Hepatic stellate cell (primary cell): ENCODE measurements around the gene ACTL7A.
"Not testable (repeated sequence)": the region's sequence is repeated elsewhere in the genome, so short reads cannot be mapped to it uniquely, and the experiment has no call there.

Experiments used
- DNase-seq: peaks from one replicate; pipeline ENCODE4 v3.0.0; 2011; ENCODE audit warnings: low spot score

ACTL7A gene, protein sequence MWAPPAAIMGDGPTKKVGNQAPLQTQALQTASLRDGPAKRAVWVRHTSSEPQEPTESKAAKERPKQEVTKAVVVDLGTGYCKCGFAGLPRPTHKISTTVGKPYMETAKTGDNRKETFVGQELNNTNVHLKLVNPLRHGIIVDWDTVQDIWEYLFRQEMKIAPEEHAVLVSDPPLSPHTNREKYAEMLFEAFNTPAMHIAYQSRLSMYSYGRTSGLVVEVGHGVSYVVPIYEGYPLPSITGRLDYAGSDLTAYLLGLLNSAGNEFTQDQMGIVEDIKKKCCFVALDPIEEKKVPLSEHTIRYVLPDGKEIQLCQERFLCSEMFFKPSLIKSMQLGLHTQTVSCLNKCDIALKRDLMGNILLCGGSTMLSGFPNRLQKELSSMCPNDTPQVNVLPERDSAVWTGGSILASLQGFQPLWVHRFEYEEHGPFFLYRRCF

DNA sequence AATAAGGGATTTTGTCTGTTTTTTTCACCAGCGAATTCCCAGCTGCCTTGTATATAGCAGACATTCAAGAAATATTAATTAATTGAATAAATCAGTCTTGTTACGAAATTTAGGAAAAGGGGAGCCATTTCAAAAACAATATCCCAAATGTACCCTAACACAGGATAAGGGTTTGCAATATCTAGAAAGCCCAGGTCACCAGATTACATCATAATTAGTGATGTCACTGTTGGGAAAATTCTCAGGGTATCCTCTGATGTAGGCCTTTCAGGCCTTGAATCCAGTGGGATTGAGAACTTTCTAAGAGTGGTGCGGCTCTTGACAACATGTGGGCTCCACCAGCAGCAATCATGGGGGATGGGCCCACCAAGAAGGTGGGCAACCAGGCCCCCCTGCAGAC lies at the start of gene ACTL7A:
Gene ACTL7A (plus strand): TSS at position 270 of the 400 bp plus-strand sequence. CDS start 57 bp downstream, at position 327.
- no peak for DNase-seq

DNA sequence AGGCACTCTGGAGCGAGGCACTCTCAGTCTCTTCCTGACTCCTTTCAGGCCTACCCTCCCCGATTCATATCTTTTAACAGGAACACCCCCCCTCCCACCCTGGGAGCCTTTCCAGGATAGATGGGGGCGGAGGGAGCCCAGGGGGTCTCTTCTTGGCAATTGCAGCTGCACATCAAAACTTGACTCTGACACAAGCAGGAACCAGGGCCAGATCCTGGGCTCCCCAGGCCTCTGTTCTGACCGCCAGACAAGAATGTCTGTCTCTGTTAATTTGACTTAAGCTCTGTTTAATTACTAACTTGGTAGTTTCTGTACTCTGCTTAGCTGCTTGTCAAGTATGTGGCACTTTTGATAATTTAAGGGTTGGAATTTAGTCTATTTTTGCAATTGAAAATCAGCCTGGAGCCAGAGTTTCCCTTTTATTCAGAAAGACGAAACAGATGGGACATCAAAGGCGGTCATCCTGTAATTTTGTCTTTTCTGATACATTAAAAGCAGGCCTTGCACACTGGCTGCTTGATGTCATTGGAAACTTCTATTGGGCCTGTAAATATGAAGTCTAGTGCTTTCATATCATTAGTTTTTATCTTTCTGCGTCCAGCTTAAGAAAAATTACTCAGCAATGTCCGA lies 49.6 kb upstream of the ACTL7A start:
- DNase-seq = no peak

DNA sequence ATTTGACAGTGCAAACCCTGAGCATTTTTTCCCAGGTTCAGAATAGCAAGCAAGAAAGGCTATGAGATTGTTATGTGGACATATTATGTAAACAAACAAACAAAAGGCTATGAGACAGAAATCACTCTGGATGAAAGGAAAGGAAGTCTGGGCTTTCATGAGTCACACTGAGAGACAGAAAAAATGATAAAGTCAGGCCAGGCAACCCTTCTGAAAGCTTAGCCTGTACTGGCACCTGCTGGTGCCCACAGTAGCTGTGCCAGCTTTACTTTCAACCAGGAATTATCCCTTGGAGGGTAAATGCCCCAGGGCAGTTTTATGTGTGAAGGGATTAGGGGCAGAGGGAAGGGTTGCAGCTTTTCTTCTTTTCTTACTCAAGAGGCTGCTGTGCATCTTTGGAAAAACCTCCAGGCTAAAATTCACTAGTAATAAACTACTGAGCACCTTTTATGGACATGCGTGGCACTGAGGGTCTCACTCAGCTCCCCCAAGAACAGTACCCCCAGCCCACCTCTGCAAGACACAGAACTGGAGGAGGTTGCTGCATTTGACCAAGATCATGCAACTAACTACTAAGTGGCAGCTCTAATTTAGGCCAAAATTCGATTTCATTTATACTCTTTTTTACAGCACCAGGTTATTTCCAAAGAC lies 48.0 kb upstream of the ACTL7A start:
- no peak for DNase-seq

DNA sequence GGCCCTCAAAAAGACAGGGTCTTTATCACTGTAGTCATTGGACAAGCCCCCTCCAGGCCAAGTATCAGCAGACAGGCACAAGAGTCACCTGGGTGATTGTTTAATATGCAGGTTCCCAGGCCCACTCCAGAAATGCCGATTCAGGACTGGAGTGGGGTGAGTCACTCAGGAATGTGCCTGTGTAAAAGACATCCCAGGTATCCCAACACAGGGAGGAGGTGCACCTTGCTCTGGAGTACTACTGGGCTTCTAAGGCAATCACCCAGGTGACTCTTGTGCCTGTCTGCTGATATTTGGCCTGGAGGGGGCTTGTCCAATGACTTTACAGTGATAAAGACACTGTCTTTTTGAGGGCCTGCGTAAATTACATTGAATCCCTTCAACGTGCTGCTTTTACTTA lies 46.9 kb upstream of the ACTL7A start:
- no peak for DNase-seq

DNA sequence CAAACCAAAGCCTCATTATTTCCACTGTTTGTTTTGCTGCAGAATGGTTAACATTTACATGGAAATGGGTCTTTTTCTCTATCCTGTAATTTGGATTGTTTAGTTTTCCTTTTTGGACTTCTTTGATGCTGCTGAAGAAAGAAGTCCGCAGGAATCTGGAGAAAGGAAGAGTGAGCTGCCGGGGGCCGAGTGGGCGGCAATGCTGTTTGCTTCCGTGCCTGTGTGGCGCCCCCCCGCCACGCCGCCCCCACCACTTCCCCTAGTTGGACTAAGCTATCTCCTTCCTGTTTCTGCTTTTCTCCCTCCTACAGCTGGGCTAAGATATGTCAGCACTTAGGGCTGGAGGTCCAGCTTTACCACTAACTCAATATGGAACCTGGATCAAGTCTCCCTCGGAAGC lies 46.0 kb upstream of the ACTL7A start:
- no peak for DNase-seq

DNA sequence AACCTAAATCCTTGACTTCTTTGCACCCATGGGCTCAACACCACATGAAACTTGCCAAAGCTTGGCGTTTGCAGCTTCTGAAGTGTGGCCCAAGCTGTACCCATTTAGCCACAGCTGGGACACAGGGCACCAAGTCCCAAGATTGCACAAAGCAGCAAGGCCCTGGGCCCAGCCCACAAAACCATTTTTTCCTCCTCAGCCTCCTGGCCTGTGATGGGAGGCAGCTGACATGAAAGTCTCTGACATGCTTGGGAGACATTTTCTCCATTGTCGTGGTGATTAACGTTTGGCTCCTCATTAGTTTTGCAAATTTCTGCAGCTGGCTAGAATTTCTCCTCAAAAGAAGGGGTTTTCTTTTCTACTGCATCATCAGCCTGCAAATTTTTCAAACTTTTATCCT lies 38.2 kb upstream of the ACTL7A start:
- DNase-seq = no peak

DNA sequence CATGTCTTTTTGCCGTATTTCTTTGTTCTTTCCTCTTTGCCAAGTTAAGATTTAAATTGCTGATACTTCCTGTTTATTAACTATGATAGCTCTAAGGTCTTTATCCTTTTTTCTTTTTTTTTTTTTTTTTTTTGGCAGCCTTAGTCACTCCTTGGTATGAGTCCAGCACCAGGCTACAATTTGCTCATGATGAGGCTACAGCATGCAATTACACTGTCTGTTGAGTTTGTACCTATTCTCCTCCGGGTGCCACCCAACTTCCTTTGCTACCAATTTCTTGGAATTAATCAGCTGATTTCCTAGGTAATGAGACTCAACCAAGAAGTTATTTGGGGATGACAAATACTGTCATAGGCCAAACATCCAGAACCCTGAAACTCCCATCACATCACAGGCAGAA lies 31.8 kb upstream of the ACTL7A start:
- no peak for DNase-seq

DNA sequence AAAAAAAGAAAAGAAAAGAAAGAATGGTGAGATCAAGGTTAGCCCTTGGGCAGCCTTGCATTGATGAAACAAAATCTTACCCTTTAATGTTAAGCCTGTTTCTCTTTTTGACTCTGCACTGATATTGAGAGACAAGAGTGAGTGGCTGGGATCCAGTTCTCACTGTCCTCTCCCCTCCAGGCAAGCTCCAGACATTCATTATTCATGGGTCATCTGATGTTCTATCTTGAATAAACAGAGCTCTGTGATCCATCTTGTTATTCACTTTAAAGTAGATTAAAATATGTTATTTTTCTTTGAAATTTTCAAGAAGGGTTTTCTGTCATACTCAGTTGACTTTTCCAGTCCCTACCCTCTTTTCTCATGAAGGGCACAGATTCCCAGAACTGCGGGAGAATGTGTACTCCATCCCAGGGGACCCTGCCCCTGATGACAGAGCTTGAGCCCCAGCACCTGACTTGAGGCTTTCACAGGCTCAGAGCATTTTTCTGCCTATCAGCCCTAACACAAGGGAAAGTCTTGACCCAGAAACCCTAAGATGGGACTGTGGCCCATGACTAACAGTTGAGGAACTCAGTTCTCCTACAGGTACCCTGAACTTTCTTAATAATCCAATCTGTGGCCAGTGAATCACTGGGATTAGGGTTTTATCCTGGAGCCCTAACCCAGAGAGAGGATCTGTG lies 30.4 kb upstream of the ACTL7A start:
- no peak for DNase-seq

DNA sequence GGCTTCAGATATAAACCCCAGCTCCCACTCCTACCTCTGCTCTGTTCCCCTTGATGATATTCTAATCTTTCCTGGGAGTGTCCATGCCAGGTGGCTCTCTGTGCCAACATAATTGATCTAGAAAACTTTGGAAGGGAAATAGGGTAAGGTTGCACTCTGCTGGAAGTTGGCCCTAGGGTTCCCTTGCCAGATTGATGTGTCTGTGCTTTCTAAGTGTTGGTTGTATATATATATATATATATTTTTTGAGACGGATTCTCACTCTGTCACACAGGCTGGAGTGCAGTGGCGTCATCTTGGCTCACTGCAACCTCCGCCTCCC lies 29.9 kb upstream of the ACTL7A start:
- no peak for DNase-seq

DNA sequence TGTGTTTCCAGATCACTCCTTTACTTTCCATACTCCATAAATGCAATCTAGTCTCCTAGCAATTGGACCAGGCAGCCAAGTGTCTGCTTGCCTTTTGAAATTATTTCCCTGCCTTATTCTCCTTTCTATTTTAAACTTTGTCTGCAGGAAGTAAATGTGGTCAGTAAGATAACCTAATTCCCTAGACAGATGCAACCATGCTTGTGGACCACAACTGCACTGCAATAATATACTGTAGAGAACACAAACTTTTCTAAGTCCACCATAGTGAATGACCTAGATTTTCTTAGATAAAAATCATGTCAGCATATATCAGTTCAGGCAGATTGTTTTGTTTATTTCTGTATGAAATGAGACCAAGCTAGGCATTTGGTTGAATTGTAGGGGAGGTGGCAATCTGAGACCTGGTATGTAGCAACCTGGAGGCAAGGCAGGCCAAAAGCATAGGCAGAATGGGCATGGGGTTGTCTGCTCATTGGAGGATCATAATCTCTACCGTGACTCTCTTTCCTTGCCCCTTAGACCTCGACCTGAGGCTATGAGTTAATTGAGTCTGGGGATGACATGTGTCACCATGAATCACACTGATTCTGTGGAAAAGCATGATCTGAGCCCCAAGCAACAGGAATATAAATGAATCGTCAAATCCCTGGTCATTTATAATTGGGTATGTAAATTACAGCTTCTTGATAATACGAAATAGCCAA lies 27.0 kb upstream of the ACTL7A start:
- no peak for DNase-seq

DNA sequence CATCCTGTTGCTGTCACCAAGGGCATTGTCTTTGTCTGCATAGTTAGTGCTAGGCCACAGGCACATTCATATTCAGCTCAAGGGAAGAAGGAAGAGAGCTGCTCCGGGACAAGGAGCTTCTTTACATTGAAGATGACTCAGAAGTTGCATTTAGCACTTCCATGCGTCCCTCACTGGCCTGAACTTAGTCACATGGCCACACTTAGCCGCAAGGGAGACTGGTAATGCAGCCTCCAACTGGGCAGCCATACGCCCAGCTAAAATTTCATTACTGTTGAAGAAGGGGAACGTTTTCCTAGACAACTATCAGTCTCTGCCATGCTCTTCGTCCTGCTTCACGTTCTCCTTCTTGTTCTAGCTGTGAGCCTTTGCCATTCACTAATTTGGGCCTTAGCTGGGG lies 26.2 kb upstream of the ACTL7A start:
- DNase-seq = no peak

DNA sequence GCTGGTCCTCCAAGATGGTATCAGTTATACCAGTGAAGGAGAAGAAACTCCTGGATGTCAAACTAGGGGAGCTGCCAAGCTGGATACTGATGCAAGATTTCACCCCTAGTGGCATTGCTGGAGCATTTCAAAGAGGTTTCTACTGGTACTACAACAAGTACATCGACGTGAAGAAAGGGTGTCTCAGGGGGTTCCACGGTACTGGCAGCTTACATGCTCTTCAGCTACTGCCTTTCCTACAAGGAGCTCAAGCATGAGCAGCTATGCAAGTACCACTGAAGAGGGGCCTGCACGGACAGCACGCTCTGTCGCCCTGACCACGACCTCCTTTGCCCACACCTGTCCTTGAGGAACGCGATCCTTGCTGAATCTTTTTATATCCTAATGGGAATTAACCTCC lies 25.7 kb upstream of the ACTL7A start:
- no peak for DNase-seq

DNA sequence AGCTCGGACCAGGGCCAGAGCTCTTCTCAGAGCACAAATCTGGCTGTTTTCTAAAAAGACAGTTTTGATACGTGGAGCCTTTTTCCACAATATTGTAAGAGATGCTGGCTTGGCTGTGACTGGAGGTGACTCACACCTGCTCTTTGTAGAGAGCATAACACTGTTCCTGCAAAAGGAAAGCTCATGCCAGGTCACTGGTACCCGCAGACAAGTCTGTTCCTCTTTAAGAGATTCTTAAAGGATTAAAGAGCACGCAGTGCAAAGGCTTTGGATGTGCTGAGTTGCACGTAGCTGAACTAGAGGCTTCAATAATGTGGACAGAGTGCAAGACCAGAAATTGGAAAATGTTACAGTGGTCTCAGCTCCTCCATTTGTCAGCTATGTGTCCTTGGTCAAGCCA lies 25.3 kb upstream of the ACTL7A start:
- no peak for DNase-seq

DNA sequence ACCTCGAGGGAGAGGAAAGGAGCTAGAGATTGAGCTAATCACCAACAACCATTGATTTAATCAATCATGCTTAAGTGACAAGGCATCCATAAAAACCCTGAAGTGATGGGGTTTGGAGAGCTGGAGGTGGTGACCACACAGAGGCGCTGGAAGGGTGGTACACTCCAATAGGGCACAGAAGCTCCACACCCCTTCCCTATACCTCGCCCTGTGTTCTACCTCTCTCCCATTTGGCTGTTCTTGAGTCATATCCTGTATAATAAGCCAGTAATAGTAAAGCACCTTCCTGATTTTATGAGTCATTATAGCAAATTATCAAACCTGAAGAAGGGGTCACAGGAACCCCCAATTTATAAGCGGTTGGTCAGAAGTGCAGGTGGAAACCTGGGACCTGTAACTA lies 24.5 kb upstream of the ACTL7A start:
- DNase-seq = no peak

DNA sequence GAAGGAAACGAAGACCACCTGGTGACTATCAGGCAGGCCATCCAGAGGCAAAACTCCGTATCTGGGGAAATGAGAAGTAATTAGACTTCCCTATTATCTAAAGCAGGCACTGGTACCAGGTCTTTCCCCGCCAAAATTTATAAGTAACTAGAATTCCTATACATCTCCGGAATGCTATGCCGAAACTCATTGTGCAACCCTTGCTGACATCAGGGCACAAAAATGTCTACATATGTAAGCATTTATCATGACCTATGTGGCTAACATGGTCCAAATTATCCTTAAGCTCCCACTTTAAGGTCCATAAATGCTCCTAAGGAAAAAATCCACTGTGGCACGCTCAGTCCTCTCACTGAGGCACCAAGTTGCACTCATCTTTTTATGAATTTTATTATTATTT lies 24.0 kb upstream of the ACTL7A start:
- no peak for DNase-seq

DNA sequence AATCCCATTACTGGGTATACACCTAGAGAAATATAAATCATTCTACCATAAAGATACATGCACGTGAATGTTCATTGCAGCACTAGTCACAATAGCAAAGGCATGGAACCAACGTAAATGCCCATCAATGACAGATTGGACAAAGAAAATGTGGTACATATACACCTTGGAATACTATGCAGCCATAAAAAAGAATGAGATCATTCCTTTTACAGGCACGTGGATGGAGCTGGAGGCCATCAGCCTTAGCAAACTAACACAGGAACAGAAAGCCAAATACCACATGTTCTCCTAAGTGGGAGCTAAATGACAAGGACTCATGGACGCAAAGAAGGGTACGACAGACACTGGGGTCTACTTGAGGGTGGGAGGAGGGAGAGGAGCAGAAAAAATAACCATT lies 22.5 kb upstream of the ACTL7A start:
- not testable (repeated sequence) for DNase-seq

DNA sequence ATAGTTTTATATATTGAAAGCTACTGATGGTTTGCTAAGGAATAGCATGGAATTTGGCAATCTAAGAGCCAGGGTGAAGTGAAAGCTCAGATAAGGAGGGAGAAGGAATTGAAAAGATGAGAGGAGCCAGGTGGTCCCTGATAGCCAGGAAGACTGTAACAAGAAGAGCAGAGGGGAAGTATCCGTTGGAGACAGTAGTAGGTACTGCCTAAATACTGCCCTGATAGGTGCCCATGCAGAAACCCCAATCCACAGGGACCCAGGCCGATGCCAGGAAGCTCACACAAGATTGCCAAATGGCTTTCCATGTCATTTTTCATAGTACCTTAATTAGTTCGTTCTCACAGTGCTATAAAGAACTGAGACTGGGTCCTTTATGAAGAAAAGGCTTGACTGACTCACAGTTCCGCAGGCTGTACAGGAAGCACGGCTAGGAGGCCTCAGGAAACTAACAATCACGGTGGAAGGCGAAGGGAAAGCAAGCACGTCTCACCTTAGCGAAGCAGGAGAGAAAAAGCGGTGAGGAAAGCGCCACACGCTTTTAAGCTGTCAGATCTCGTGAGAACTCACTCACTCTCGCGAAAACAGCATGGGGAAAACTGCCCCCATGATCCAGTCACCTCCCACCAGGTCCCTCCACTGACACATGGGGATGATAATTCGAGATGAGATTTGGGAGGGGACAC lies 19.3 kb upstream of the ACTL7A start:
- no peak for DNase-seq

DNA sequence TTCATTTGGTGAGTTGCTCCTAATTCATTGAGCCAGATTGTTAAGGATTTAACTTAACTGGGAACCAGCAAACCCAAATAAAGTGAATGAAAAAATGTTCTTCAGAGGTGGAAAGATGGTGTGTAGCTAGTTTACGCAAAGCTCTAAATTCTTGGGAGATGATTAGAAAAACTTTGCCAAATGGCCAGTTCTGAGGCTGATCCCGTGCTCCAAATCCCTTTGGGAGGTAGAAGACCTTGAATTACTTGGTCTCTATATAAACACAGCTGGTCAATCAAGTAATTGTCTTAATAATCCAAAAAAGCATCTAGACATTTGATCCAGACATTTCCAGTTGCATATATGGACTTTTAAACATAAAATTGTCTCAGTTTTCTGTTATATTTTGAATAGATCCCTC lies 17.7 kb upstream of the ACTL7A start:
- no peak for DNase-seq

DNA sequence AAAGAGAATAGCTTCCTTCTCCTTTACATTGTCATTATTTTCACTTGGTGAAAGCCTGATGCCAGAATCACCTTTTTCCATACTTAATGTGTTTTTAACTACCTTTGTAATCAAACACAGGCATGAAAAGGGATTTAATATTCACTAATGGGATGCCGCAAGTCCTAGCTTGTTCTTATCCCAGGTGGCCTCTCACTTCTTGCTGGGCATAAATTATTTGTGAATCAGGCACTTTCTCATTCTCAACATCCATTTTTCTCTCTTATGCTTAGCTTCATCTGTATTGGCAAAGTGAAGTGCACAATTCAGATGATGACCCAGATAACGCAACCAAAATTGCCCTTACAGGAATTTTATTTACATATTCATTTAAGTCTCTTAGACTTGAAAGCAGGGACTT lies 17.2 kb upstream of the ACTL7A start:
- no peak for DNase-seq

DNA sequence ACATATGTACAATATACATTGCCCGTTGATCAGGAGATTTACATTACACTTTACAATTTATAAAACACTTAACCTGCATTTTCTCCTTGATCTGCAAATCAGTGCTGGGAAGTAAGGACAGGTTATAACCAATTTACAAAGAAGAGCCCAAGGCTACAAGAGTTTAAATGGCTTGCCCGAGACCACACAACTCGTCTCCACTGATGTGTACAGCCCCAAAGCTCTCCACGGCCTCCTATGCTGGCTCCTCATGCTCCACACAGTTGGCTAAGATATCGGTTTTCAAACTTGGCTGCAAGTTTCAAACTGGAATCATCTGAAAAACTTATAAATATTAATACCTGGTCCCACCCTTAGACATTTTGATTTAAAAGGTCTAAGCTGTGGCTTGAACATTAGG lies 16.6 kb upstream of the ACTL7A start:
- DNase-seq = no peak

DNA sequence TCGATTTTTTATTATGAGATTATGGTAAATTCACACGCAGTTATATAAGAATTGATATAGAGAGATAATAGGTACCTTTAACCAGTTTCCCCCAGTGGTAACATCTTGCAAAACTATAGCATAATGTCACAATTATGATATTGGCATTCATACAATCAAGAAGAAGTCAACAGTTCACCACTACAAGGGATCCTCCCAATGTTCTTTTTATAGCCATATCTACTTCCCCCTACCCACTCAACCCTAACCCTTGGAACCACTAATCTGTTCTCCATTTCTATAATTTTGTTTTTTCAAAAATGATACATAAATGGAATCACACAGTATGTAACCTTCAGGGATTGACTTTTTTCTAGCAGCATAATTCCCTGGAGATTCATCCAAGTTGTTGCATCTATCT lies 16.1 kb upstream of the ACTL7A start:
- DNase-seq = no peak

DNA sequence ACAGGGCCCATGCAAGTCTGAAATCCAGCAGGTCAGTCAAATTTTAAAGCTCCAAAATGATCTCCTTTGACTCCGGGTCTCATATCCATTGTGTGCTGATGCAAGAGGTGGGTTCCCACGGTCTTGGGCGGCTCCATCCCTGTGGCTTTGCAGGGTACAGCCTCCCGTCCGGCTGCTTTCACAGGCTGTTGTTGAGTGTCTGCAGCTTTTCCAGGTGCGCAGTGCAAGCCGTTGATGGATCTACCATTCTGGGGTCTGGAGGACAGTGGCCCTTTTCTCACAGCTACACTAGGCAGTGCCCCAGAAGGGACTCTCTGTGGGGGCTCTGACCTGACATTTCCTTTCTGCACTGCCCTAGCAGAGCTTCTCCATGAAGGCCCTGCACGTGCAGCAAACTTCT lies 13.8 kb upstream of the ACTL7A start:
- not testable (repeated sequence) for DNase-seq
